Neutrophil (primary cell): ENCODE data around the gene LDLRAD2.
A peak's percentile ranks its signal among the peaks of the same experiment; 100 is the strongest.
"Not testable (repeated sequence)": the region's sequence is repeated elsewhere in the genome, so short reads cannot be mapped to it uniquely, and the experiment has no call there.

Source experiments
- H3K27ac ChIP-seq: fragments of 200-600 bp; sonication (generic); 2 replicates; pipeline ENCODE4 v1.5.1; 2016; ENCODE audit warnings: mild to moderate bottlenecking, moderate library complexity
- H3K27me3 ChIP-seq: fragments of 200-600 bp; sonication (generic); 2 replicates; pipeline ENCODE4 v1.6.0; 2016; ENCODE audit warnings: mild to moderate bottlenecking
- H3K36me3 ChIP-seq: fragments of 200-600 bp; sonication (generic); 2 replicates; pipeline ENCODE4 v1.5.1; 2017
- H3K4me1 ChIP-seq, 2 experiments: fragments of 200-600 bp in 1 of 2; sonication (generic) in 1 of 2; 1 replicate in 1 of 2; 2 replicates in 1 of 2; pipeline versions ENCODE4 v1.5.1 to v1.6.1; 2013 to 2016; ENCODE audit warnings: low read depth in 1 of 2, low read length in 1 of 2, mild to moderate bottlenecking in 1 of 2, moderate library complexity in 1 of 2; ENCODE audit not compliant: control insufficient read depth in 1 of 2, insufficient read depth in 1 of 2
- H3K4me3 ChIP-seq, 2 experiments: fragments of 200-600 bp in 1 of 2; sonication (generic) in 1 of 2; 1 replicate in 1 of 2; 2 replicates in 1 of 2; pipeline ENCODE4 v1.5.1; 2013 to 2016; ENCODE audit warnings: low read depth in 1 of 2, low read length in 1 of 2, mild to moderate bottlenecking in 1 of 2, moderate library complexity in 1 of 2
- H3K9me3 ChIP-seq: fragments of 200-600 bp; sonication (generic); 2 replicates; pipeline ENCODE4 v1.5.1; 2016
- CTCF ChIP-seq: fragments of 200-600 bp; sonication (generic); IDR thresholded peaks from 2 replicates; pipeline ENCODE4 v1.5.1; 2016; ENCODE audit warnings: antibody characterized with exemption

LDLRAD2 gene

GRCh38 chr1:21770201-21770600 is 41.9 kb upstream of the LDLRAD2 start:
- no peak overlapping the region for H3K4me3 ChIP-seq
- no peaks in the 10 kb centered on the region for H3K9me3 ChIP-seq
- H3K36me3 ChIP-seq: no peaks in the 10 kb centered on the region
- peaks cover 83 to 95% of the 10 kb centered on the region in 2 experiments for H3K4me1 ChIP-seq
- no peaks in the 10 kb centered on the region for H3K27me3 ChIP-seq
- TF ChIP-seq CTCF: no peak
- peak overlapping the region; percentile 89 for H3K27ac ChIP-seq

- Histone ChIP-seq H3K27ac (peak overlapping the region; percentile 89), H3K4me1 (peaks cover 84 to 96% of the 10 kb centered on the region in 2 experiments)
- H3K9me3 ChIP-seq, H3K4me3 ChIP-seq, H3K27me3 ChIP-seq, H3K36me3 ChIP-seq: not testable (repeated sequence)
Observed at GRCh38 chr1:21770602-21771001, 41.5 kb upstream of the LDLRAD2 start.

GRCh38 chr1:21771672-21772071 is 40.4 kb upstream of the LDLRAD2 start:
- peak overlapping the region; percentile 89 for H3K27ac ChIP-seq
- not testable (repeated sequence) for H3K36me3 ChIP-seq, H3K27me3 ChIP-seq, H3K9me3 ChIP-seq
- peaks cover 83 to 92% of the 10 kb centered on the region in 2 experiments for H3K4me1 ChIP-seq
- H3K4me3 ChIP-seq: peak overlapping the region; percentile 40 to 45

GRCh38 chr1:21773585-21773984 is 38.5 kb upstream of the LDLRAD2 start:
- Histone ChIP-seq H3K9me3 (no peaks in the 10 kb centered on the region), H3K4me1 (peaks cover 69 to 79% of the 10 kb centered on the region in 2 experiments), H3K27ac (peak overlapping the region; percentile 89), H3K36me3 (no peaks in the 10 kb centered on the region), H3K27me3 (no peaks in the 10 kb centered on the region), H3K4me3 (no peak overlapping the region)
- no peak for TF ChIP-seq CTCF

- Histone ChIP-seq H3K4me3 (no peak overlapping the region), H3K27ac (peak overlapping the region; percentile 59), H3K36me3 (no peaks in the 10 kb centered on the region), H3K27me3 (no peaks in the 10 kb centered on the region), H3K9me3 (no peaks in the 10 kb centered on the region), H3K4me1 (peaks cover 59 to 67% of the 10 kb centered on the region in 2 experiments)
- TF ChIP-seq CTCF: no peak
Observed at GRCh38 chr1:21774835-21775549, 37.1 kb upstream of the LDLRAD2 start.

GRCh38 chr1:21775550-21775914 is 36.5 kb upstream of the LDLRAD2 start:
- no peak for TF ChIP-seq CTCF
- H3K4me1 ChIP-seq: peaks cover 59 to 67% of the 10 kb centered on the region in 2 experiments
- H3K4me3 ChIP-seq: no peak overlapping the region
- no peaks in the 10 kb centered on the region for H3K27me3 ChIP-seq
- H3K36me3 ChIP-seq: no peaks in the 10 kb centered on the region
- peak overlapping the region; percentile 59 for H3K27ac ChIP-seq
- H3K9me3 ChIP-seq: no peaks in the 10 kb centered on the region
